GM12873 (cell line): ENCODE results near the gene ZNF516.

Experiments used
- TF ChIP-seq, protein P1 (sequence below): IDR thresholded peaks from 2 replicates; pipeline ENCODE4 v1.5.1; 2012; ENCODE audit warnings: low read depth, mild to moderate bottlenecking, moderate library complexity, low read length, control low read depth; ENCODE audit not compliant: insufficient read depth; ENCODE audit errors: missing control alignments

ZNF516 gene, protein sequence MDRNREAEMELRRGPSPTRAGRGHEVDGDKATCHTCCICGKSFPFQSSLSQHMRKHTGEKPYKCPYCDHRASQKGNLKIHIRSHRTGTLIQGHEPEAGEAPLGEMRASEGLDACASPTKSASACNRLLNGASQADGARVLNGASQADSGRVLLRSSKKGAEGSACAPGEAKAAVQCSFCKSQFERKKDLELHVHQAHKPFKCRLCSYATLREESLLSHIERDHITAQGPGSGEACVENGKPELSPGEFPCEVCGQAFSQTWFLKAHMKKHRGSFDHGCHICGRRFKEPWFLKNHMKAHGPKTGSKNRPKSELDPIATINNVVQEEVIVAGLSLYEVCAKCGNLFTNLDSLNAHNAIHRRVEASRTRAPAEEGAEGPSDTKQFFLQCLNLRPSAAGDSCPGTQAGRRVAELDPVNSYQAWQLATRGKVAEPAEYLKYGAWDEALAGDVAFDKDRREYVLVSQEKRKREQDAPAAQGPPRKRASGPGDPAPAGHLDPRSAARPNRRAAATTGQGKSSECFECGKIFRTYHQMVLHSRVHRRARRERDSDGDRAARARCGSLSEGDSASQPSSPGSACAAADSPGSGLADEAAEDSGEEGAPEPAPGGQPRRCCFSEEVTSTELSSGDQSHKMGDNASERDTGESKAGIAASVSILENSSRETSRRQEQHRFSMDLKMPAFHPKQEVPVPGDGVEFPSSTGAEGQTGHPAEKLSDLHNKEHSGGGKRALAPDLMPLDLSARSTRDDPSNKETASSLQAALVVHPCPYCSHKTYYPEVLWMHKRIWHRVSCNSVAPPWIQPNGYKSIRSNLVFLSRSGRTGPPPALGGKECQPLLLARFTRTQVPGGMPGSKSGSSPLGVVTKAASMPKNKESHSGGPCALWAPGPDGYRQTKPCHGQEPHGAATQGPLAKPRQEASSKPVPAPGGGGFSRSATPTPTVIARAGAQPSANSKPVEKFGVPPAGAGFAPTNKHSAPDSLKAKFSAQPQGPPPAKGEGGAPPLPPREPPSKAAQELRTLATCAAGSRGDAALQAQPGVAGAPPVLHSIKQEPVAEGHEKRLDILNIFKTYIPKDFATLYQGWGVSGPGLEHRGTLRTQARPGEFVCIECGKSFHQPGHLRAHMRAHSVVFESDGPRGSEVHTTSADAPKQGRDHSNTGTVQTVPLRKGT

DNA sequence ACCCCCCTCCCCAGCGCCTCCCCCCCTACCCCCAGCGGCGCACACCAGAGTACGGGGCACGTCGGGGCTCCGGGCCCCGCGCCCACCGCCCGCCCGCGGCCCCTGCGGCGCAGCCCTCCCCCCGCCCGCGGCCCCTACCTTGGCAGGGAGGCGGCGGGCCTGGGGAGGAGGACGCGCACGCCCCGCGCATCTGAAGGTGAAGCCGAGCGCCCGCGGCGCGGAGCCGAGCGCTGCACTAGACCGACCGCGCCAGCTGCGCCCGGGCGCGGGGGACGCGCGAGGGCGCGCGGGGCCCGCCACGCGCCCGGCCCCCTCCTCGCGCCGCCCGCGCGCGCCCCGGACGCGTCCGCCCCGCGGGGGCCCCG lies at the start of gene ZNF516:
ZNF516 (minus strand) TSS at position 237 of the 365 bp plus-strand sequence. CDS start 52,188 bp downstream, outside the sequence.
- TF ChIP-seq, protein P1, sequence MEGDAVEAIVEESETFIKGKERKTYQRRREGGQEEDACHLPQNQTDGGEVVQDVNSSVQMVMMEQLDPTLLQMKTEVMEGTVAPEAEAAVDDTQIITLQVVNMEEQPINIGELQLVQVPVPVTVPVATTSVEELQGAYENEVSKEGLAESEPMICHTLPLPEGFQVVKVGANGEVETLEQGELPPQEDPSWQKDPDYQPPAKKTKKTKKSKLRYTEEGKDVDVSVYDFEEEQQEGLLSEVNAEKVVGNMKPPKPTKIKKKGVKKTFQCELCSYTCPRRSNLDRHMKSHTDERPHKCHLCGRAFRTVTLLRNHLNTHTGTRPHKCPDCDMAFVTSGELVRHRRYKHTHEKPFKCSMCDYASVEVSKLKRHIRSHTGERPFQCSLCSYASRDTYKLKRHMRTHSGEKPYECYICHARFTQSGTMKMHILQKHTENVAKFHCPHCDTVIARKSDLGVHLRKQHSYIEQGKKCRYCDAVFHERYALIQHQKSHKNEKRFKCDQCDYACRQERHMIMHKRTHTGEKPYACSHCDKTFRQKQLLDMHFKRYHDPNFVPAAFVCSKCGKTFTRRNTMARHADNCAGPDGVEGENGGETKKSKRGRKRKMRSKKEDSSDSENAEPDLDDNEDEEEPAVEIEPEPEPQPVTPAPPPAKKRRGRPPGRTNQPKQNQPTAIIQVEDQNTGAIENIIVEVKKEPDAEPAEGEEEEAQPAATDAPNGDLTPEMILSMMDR, result no peak

DNA sequence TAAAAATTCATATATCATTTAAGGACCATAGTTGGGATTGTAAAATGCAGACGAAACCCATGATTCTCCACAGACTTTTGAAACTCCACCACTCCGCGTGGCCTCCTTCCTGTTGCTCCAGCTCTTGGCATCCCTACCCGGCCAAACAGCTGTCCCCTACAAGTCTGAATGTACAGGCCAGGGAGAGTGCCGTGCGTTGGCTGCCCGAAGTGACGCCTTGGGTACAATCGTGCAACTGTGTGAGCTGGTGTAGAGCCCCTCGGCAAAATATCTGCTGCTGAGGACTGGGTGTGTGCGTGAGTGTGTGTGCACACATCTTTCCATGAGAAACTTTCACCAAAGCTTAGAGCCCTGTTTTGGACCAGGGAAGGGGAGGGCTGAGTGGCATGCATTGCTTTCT lies 43.8 kb upstream of the ZNF516 start:
- TF ChIP-seq, protein P1, result no peak

DNA sequence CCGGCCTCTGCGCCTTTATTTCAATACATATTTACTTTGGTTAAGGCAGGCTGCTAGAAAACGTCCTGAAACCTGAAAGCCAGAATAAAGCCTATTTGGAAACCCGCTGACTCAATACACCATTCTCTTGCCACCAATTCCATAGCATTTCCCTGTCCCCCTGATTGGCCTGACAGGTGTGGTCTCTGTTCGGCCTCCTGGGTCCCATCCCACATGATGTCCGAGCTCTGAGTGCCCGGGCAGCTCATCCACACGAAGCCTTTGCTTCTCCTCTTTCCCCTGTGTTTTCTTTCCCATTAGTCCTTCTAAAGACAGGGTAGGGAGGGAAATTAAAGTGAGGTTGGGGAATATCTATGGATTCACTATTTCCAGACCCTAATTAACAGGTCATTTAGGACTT lies 42.6 kb upstream of the ZNF516 start:
- TF ChIP-seq, protein P1, result no peak

DNA sequence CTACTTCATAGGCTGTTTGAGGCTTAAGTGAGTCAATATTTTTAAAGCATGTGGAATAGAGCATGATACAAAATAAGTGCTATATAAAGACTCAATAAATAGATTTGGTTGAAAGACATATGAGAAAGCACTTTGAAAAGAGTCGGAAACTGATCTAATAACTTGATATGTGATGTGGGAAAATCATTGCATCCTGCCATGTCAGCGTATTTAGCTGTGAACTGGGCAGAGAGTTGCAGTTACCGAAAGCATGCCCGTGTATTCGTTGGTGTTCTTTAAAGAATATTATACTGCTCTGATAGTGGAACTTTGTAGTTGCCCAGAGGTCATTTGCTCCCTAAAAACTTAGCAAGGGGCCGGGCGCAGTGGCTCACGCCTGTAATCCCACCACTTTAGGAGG lies 37.8 kb upstream of the ZNF516 start:
- TF ChIP-seq, protein P1, result no peak

DNA sequence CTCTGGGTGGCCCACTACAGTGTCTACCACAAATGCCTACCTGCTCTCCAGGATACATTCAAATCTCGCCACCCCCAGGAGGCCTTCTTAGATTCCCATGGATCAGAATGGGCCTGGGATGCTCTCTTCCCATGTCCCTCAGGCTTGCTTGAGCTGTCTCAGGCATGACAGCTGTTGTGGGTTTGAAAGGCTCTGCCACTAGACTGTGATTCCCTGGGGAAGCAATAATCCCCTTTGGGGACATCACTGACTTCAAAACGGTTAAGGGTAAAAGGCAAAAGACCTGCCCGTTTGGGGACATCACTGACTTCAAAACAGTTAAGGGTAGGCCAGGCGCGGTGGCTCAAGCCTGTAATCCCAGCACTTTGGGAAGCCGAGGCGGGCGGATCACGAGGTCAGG lies 35.8 kb upstream of the ZNF516 start:
- TF ChIP-seq, protein P1, result no peak

DNA sequence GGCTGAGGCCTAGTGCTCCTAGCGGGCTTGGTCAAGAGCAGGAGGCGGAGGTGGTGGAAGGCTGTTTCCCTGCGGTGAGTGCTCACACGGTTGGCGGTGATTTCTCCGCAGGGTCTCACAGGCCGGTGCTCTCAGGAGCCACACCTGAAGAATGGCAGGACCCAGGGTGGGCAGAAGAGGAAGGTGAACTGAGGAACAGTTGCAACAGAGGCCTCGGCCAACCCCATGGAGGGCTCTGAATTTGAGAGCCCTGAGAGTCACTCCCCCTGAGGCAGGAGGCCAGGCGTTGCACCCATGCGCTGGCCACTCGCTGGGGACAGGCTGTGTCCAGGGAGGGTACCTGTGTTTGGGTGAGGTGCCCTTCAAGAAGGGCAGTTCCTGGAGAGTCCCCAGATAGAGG lies 35.3 kb upstream of the ZNF516 start:
- TF ChIP-seq, protein P1, result no peak

DNA sequence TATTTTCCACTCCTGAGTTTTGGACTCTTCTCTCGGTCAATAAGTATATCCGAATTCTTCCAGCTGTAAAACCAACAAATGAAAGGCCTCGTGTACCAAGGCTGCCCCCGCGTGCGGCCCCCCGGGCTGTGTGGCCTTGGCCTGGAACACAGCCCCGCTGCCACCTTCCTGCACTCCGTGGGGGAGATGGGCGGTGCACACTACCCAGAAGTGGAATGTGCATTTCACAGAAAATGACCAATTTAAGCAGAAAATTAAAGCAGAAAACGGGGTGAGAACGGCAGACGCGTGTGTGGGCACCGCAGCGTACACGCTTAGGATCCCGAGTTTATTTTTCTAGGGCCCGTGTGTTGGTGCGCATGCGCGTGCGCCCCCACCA lies 34.4 kb upstream of the ZNF516 start:
- TF ChIP-seq, protein P1, result no peak
